ENCODE results near the gene DDX17.

Gene DDX17

DNA sequence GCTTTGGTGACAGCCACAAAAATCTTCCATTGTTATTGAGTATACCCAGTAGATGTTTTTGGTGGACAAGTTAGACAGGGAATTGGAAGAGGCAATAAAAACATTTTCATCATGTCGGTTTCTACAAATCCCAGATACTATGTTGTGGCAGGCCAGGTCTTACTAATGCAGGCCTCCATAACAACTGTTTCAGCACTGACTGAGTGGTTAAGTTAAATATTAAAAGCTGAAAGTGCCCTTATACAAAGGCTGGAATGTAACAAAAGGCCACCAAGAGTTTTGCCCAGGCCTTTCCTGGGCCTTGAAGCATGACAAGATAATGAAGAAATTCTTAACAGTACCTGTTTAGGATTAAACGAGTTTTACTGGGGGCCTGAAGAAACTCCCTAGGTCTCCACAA, 34.6 kb upstream of the DDX17 start:
- no peak for ATAC-seq
- no peak for TF ChIP-seq CREB5 (CRISPR knock-in tag; IDR thresholded peaks at IDR 0.05; ENCODE audit: low read depth)
- TF ChIP-seq CSRNP3 (CRISPR knock-in tag; IDR thresholded peaks at IDR 0.05) = no peak
- no peak for TF ChIP-seq TCF4 (CRISPR knock-in tag; IDR thresholded peaks at IDR 0.05; ENCODE audit: borderline replicate concordance)
- no peak for TF ChIP-seq TSHZ2 (CRISPR knock-in tag; IDR thresholded peaks at IDR 0.05)
- TF ChIP-seq ZFP30 (CRISPR knock-in tag; IDR thresholded peaks at IDR 0.05) = no peak
- no peak for TF ChIP-seq ZNF8 (CRISPR knock-in tag; IDR thresholded peaks at IDR 0.05)
- TF ChIP-seq PPARA (CRISPR knock-in tag; IDR thresholded peaks at IDR 0.05; ENCODE audit: borderline replicate concordance) = no peak
- no peak for TF ChIP-seq ISL1 (CRISPR knock-in tag; IDR thresholded peaks at IDR 0.05)
- no peak for TF ChIP-seq PATZ1 (CRISPR knock-in tag; IDR thresholded peaks at IDR 0.05; ENCODE audit: borderline replicate concordance)
- TF ChIP-seq ZNF565 (CRISPR knock-in tag; conservative IDR thresholded peaks at IDR 0.05; ENCODE audit: low read depth) = no peak
- TF ChIP-seq CSDC2 (CRISPR knock-in tag; IDR thresholded peaks at IDR 0.05) = no peak
- TF ChIP-seq ZFP3 (CRISPR knock-in tag; IDR thresholded peaks at IDR 0.05) = no peak
- TF ChIP-seq POU6F1 (CRISPR knock-in tag; IDR thresholded peaks at IDR 0.05; ENCODE audit: borderline replicate concordance, low read depth) = no peak
- no peak for TF ChIP-seq ZNF70 (CRISPR knock-in tag; IDR thresholded peaks at IDR 0.05)
- TF ChIP-seq RARB (CRISPR knock-in tag; IDR thresholded peaks at IDR 0.05) = no peak
- no peak for TF ChIP-seq TOX (CRISPR knock-in tag; IDR thresholded peaks at IDR 0.05; ENCODE audit: borderline replicate concordance)
- TF ChIP-seq BACH2 (CRISPR knock-in tag; IDR thresholded peaks at IDR 0.05; ENCODE audit: borderline replicate concordance) = no peak
- no peak for TF ChIP-seq SNAI2 (CRISPR knock-in tag; IDR thresholded peaks at IDR 0.05)

- no peak for ATAC-seq
- TF ChIP-seq POU6F1 (CRISPR knock-in tag; IDR thresholded peaks at IDR 0.05; ENCODE audit: borderline replicate concordance, low read depth) (no peak), ZFP30 (CRISPR knock-in tag; IDR thresholded peaks at IDR 0.05) (no peak), PPARA (CRISPR knock-in tag; IDR thresholded peaks at IDR 0.05; ENCODE audit: borderline replicate concordance) (no peak), ZNF70 (CRISPR knock-in tag; IDR thresholded peaks at IDR 0.05) (no peak), ZC3H10 (CRISPR knock-in tag; IDR thresholded peaks at IDR 0.05) (no peak), BACH2 (CRISPR knock-in tag; IDR thresholded peaks at IDR 0.05; ENCODE audit: borderline replicate concordance) (no peak), RARB (CRISPR knock-in tag; IDR thresholded peaks at IDR 0.05) (no peak), CSDC2 (CRISPR knock-in tag; IDR thresholded peaks at IDR 0.05) (no peak), ZNF565 (CRISPR knock-in tag; conservative IDR thresholded peaks at IDR 0.05; ENCODE audit: low read depth) (no peak), SNAI2 (CRISPR knock-in tag; IDR thresholded peaks at IDR 0.05) (no peak), CSRNP3 (CRISPR knock-in tag; IDR thresholded peaks at IDR 0.05) (no peak), OSR1 (CRISPR knock-in tag; IDR thresholded peaks at IDR 0.05) (no peak), ISL1 (CRISPR knock-in tag; IDR thresholded peaks at IDR 0.05) (no peak), PATZ1 (CRISPR knock-in tag; IDR thresholded peaks at IDR 0.05; ENCODE audit: borderline replicate concordance) (no peak), ZNF8 (CRISPR knock-in tag; IDR thresholded peaks at IDR 0.05) (no peak), TOX (CRISPR knock-in tag; IDR thresholded peaks at IDR 0.05; ENCODE audit: borderline replicate concordance) (no peak), ZFP3 (CRISPR knock-in tag; IDR thresholded peaks at IDR 0.05) (no peak)
Measured at GRCh38 chr22:38531251-38531938, 25.3 kb upstream of the DDX17 start.

All from SK-N-SH treated with all-trans-retinoic acid at 6 μM for 48 hours (cell line).